ENCODE results near the gene DPY19L1.

DNA sequence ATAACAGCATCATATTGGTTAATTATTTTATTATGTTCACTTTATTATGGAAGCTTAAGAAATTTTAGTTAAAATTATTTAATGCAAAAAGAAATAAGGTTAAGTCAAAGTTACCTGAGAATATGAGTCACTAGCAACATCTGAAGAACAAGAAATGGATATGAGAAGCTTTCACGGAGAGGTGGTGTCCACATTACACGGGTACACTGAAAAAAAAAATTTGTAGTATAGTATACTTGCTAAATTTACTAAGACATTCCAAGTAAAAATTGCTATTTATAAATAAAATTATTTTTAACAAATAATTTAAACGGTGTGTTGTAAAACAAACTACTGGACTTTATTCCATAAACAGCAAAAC, 63.9 kb downstream of the DPY19L1 start:
- TF ChIP-seq CTCF (conservative IDR thresholded peaks at IDR 0.05; ENCODE audit: low read depth, low read length), result no peak
- no peak for TF ChIP-seq EZH2 (IDR thresholded peaks at IDR 0.05; ENCODE audit: borderline replicate concordance, low read depth, low read length, poor library complexity, severe bottlenecking)

Data from A673 (cell line).